Urinary bladder (tissue), 4 donors: Measurements from ENCODE around the gene GJD4. TPM values are rescaled to one million over a fixed set of nuclear protein-coding genes. Genes with fewer than 3 reads are reported as not detected.

Experiments used
- DNase-seq: peaks from one replicate; pipeline ENCODE4 v3.0.0-alpha.2; 2015; ENCODE audit errors: extremely low spot score
- H3K27ac ChIP-seq: one replicate; pipeline ENCODE4 v1.5.1; 2013; ENCODE audit warnings: low read depth, mild to moderate bottlenecking, moderate library complexity
- H3K36me3 ChIP-seq: one replicate; pipeline ENCODE4 v1.6.1; 2013; ENCODE audit warnings: mild to moderate bottlenecking, moderate library complexity; ENCODE audit not compliant: insufficient read depth
- H3K4me1 ChIP-seq: one replicate; pipeline ENCODE4 v1.6.1; 2013; ENCODE audit warnings: mild to moderate bottlenecking, moderate library complexity; ENCODE audit not compliant: insufficient read depth
- H3K4me3 ChIP-seq: one replicate; pipeline ENCODE4 v1.5.1; 2013; ENCODE audit warnings: low read depth, low read length
- WGBS: extraction: QIAGEN DNeasy Blood & Tissue Kit; methylation state at CpG from one replicate; pipeline ENCODE4 v1.1.7; 2013; 5-methylcytosine and 5-hydroxymethylcytosine counted together
- polyA plus RNA-seq: library from polyadenylated mRNA; stranded (reverse); fragments of 200-250 nt; gene quantifications from one replicate; pipeline ENCODE4 v1.2.3, GENCODE V29; 2013
- total RNA-seq: library from RNA; depleted of rRNA; stranded (reverse); fragments of >200 nt; gene quantifications from one replicate; pipeline ENCODE4 v1.2.3, GENCODE V29; 2014
- donor health status: healthy with polysubstance abuse.
- donor health status: healthy.

The GJD4 gene
- not detected for total RNA-seq
- not detected for polyA plus RNA-seq

GRCh38 chr10:35605191-35605590, at the start of gene GJD4:
GJD4 (plus strand) TSS chr10:35605341; CDS start chr10:35605568, 227 bp downstream.
- WGBS, result 60% methylated on average over 8 of the region's 8 CpGs
- Histone ChIP-seq H3K4me1 (no peaks in the 10 kb centered on the region), H3K27ac (no peak within 1 kb of the TSS), H3K36me3 (no peaks in the 10 kb centered on the region), H3K4me3 (no peak within 1 kb of the TSS)
- no peak for DNase-seq

GRCh38 chr10:35555962-35556930, 48.9 kb upstream of the GJD4 start:
- no peaks in the 10 kb centered on the region for H3K4me1 ChIP-seq

GRCh38 chr10:35558276-35558675, 46.9 kb upstream of the GJD4 start:
- Histone ChIP-seq H3K4me3 (no peak overlapping the region), H3K27ac (no peak overlapping the region), H3K36me3 (peaks cover 4% of the 10 kb centered on the region), H3K4me1 (no peaks in the 10 kb centered on the region)
- 97% methylated on average over 1 of the region's 1 CpG for WGBS
- DNase-seq, result no peak

More at GRCh38 chr10:35555962-35556930, 48.9 kb upstream of the GJD4 start:
- Histone ChIP-seq H3K27ac (no peak overlapping the region), H3K36me3 (peaks cover 4% of the 10 kb centered on the region), H3K4me3 (no peak overlapping the region)
- 87% methylated on average over 6 of the region's 6 CpGs for WGBS
- DNase-seq, result no peak

- DNase-seq, result no peak
- no peak overlapping the region for H3K27ac ChIP-seq
- no peaks in the 10 kb centered on the region for H3K4me1 ChIP-seq
- no peak overlapping the region for H3K4me3 ChIP-seq
- H3K36me3 ChIP-seq, result no peaks in the 10 kb centered on the region
- WGBS, result 94% methylated on average over 5 of the region's 5 CpGs
These were observed 45.7 kb upstream of the GJD4 start for GRCh38 chr10:35559416-35559815.

- no peak for DNase-seq
- no peak overlapping the region for H3K27ac ChIP-seq
- no peaks in the 10 kb centered on the region for H3K36me3 ChIP-seq
- H3K4me1 ChIP-seq, result no peaks in the 10 kb centered on the region
- H3K4me3 ChIP-seq, result no peak overlapping the region
- 93% methylated on average over 5 of the region's 5 CpGs for WGBS
These were observed 43.4 kb upstream of the GJD4 start for GRCh38 chr10:35561715-35562114.

GRCh38 chr10:35562427-35562826, 42.7 kb upstream of the GJD4 start:
- no peak overlapping the region for H3K4me3 ChIP-seq
- 97% methylated on average over 1 of the region's 1 CpG for WGBS
- DNase-seq, result no peak

GRCh38 chr10:35563261-35563891, 41.8 kb upstream of the GJD4 start:
- Histone ChIP-seq H3K36me3 (no peaks in the 10 kb centered on the region), H3K4me1 (no peaks in the 10 kb centered on the region), H3K4me3 (no peak overlapping the region), H3K27ac (no peak overlapping the region)
- 52% methylated on average over 13 of the region's 13 CpGs for WGBS
- peak; percentile 15 for DNase-seq

More at GRCh38 chr10:35562427-35562826, 42.7 kb upstream of the GJD4 start:
- H3K4me1 ChIP-seq, result no peaks in the 10 kb centered on the region
- no peak overlapping the region for H3K27ac ChIP-seq
- no peaks in the 10 kb centered on the region for H3K36me3 ChIP-seq

GRCh38 chr10:35564341-35564968, 40.7 kb upstream of the GJD4 start:
- H3K36me3 ChIP-seq, result no peaks in the 10 kb centered on the region
- whole genome bisulfite sequencing, result 64% methylated on average over 6 of the region's 6 CpGs
- H3K4me1 ChIP-seq, result no peaks in the 10 kb centered on the region
- no peak overlapping the region for H3K4me3 ChIP-seq
- DNase-seq, result no peak
- no peak overlapping the region for H3K27ac ChIP-seq

- 25% methylated on average over 8 of the region's 8 CpGs for WGBS
- Histone ChIP-seq H3K27ac (no peak overlapping the region), H3K4me3 (no peak overlapping the region), H3K4me1 (no peaks in the 10 kb centered on the region), H3K36me3 (no peaks in the 10 kb centered on the region)
- no peak for DNase-seq
These were observed 39.5 kb upstream of the GJD4 start for GRCh38 chr10:35565602-35566081.

- H3K36me3 ChIP-seq, result no peaks in the 10 kb centered on the region
These were observed 37.2 kb upstream of the GJD4 start for GRCh38 chr10:35567951-35568350.

GRCh38 chr10:35568483-35569015, 36.6 kb upstream of the GJD4 start:
- Histone ChIP-seq H3K4me1 (no peaks in the 10 kb centered on the region), H3K4me3 (no peak overlapping the region), H3K36me3 (no peaks in the 10 kb centered on the region), H3K27ac (no peak overlapping the region)
- no peak for DNase-seq
- 90% methylated on average over 20 of the region's 20 CpGs for WGBS

More at GRCh38 chr10:35567951-35568350, 37.2 kb upstream of the GJD4 start:
- H3K4me3 ChIP-seq, result no peak overlapping the region
- H3K27ac ChIP-seq, result no peak overlapping the region
- H3K4me1 ChIP-seq, result no peaks in the 10 kb centered on the region
- 93% methylated on average over 6 of the region's 6 CpGs for WGBS
- no peak for DNase-seq

- Histone ChIP-seq H3K4me3 (no peak overlapping the region), H3K36me3 (no peaks in the 10 kb centered on the region), H3K27ac (no peak overlapping the region), H3K4me1 (no peaks in the 10 kb centered on the region)
- WGBS, result 83% methylated on average over 19 of the region's 19 CpGs
- no peak for DNase-seq
These were observed 35.9 kb upstream of the GJD4 start for GRCh38 chr10:35569111-35569707.

GRCh38 chr10:35569836-35570235, 35.3 kb upstream of the GJD4 start:
- H3K4me1 ChIP-seq, result no peaks in the 10 kb centered on the region
- WGBS, result 91% methylated on average over 4 of the region's 4 CpGs
- DNase-seq, result no peak
- no peak overlapping the region for H3K4me3 ChIP-seq
- no peak overlapping the region for H3K27ac ChIP-seq
- no peaks in the 10 kb centered on the region for H3K36me3 ChIP-seq
